ENCODE measurements around the gene C5orf22.
"Not testable (repeated sequence)": the region's sequence is repeated elsewhere in the genome, so short reads cannot be mapped to it uniquely, and the experiment has no call there.

DNA sequence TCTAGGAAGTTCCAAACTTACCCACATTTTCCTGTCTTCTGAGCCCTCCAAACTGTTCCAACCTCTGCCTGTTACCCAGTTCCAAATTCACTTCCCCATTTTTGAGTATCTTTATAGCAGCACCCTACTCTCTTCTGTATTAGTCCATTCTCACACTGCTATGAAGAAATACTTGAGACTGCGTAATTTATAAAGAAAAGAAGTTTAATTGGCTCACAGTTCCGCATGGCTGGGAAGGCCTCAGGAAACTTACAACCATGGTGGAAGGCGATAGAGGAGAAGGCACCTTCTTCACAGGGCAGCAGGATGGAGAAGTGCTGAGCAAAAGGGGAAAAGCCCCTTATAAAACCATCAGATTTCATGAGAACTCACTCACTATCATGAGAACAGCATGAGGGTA lies 34.3 kb downstream of the C5orf22 start:
- TF ChIP-seq, protein P1, sequence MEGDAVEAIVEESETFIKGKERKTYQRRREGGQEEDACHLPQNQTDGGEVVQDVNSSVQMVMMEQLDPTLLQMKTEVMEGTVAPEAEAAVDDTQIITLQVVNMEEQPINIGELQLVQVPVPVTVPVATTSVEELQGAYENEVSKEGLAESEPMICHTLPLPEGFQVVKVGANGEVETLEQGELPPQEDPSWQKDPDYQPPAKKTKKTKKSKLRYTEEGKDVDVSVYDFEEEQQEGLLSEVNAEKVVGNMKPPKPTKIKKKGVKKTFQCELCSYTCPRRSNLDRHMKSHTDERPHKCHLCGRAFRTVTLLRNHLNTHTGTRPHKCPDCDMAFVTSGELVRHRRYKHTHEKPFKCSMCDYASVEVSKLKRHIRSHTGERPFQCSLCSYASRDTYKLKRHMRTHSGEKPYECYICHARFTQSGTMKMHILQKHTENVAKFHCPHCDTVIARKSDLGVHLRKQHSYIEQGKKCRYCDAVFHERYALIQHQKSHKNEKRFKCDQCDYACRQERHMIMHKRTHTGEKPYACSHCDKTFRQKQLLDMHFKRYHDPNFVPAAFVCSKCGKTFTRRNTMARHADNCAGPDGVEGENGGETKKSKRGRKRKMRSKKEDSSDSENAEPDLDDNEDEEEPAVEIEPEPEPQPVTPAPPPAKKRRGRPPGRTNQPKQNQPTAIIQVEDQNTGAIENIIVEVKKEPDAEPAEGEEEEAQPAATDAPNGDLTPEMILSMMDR (conservative IDR thresholded peaks at IDR 0.05; ENCODE audit: low read depth, low read length): not testable (repeated sequence)
- TF ChIP-seq EZH2 (IDR thresholded peaks at IDR 0.05; ENCODE audit: borderline replicate concordance, low read depth, low read length, poor library complexity, severe bottlenecking): not testable (repeated sequence)

All from A673 (cell line).